GM12878 (cell line): Measurements from ENCODE around the gene SPTAN1.

Source experiments
- CEBPB ChIP-seq, 2 experiments: fragments of 150-350 bp in 1 of 2; IDR thresholded peaks; 2 replicates each; pipeline ENCODE4 v1.6.1; 2012 to 2014; ENCODE audit warnings: low read depth in 2 of 2, low read length in 2 of 2, borderline replicate concordance in 1 of 2, inconsistent platforms in 1 of 2
- CTCF ChIP-seq, 3 experiments: IDR thresholded peaks in 2 of 3; conservative IDR thresholded peaks in 1 of 3; 2 replicates each; pipeline ENCODE4 v1.5.1; 2011; ENCODE audit warnings: low read depth in 3 of 3, low read length in 3 of 3, mild to moderate bottlenecking in 3 of 3, control low read depth in 2 of 3, moderate library complexity in 2 of 3, inconsistent platforms in 1 of 3, mixed read lengths in 1 of 3; ENCODE audit not compliant: control insufficient read depth in 2 of 3, insufficient read depth in 1 of 3; ENCODE audit errors: extremely low read depth in 1 of 3
- MTA2 ChIP-seq: fragments of 450-650 bp; IDR thresholded peaks from 2 replicates; pipeline ENCODE4 v1.6.1; 2016; ENCODE audit warnings: low read depth, mild to moderate bottlenecking, moderate library complexity
- NBN ChIP-seq: fragments of 450-650 bp; IDR thresholded peaks from 2 replicates; pipeline ENCODE4 v1.6.1; 2016
- REST ChIP-seq: IDR thresholded peaks from 2 replicates; pipeline ENCODE4 v1.6.1; 2012; ENCODE audit warnings: mild to moderate bottlenecking, low read depth, low read length
- USF2 ChIP-seq: IDR thresholded peaks from 2 replicates; pipeline ENCODE4 v1.6.1; 2011; ENCODE audit warnings: low read depth, low read length, improper control_type of control experiment, borderline replicate concordance

- TF ChIP-seq CEBPB (IDR thresholded peaks at IDR 0.05; ENCODE audit: borderline replicate concordance in 1 of 2, low read depth in 2 of 2, low read length in 2 of 2) = no peak
- no peak for TF ChIP-seq MTA2
- no peak for TF ChIP-seq USF2
- TF ChIP-seq CTCF (IDR thresholded peaks at IDR 0.05 in 2 of 3, conservative IDR thresholded peaks at IDR 0.05 in 1 of 3; ENCODE audit: control insufficient read depth in 2 of 3, extremely low read depth in 1 of 3, insufficient read depth in 1 of 3, low read depth in 3 of 3, low read length in 3 of 3) = no peak; a peak in 1 of 6 replicates
- TF ChIP-seq REST = no peak
- TF ChIP-seq NBN = no peak
These were observed 58.5 kb downstream of the SPTAN1 start for GRCh38 chr9:128610897-128611296.
